Measurements from ENCODE around the gene CARMIL1. TPM values are rescaled to one million over a fixed set of nuclear protein-coding genes. Genes with fewer than 3 reads are reported as not detected.

CARMIL1 gene
- total and polyA plus RNA-seq, 2 of the 8 experiments (the other 6 are each of a cell fraction or from before 2014, with no cell fraction given): 20.3 to 40.4 TPM

GRCh38 chr6:25342802-25343201, 63.6 kb downstream of the CARMIL1 start (continued):
- no peak for TF ChIP-seq NANOG (IDR thresholded peaks at IDR 0.05; ENCODE audit: insufficient read depth, low read depth, low read length, poor library complexity, severe bottlenecking)
- no peak for TF ChIP-seq SIN3A (conservative IDR thresholded peaks at IDR 0.05 in 1 of 2, IDR thresholded peaks at IDR 0.05 in 1 of 2; ENCODE audit: low read depth in 1 of 2, low read length in 2 of 2)
- no peak for TF ChIP-seq TAF1 (IDR thresholded peaks at IDR 0.05; ENCODE audit: low read depth, low read length)
- TF ChIP-seq CBX8 (IDR thresholded peaks at IDR 0.05; ENCODE audit: borderline replicate concordance, low read depth, low read length): no peak
- no peak for TF ChIP-seq KDM1A (IDR thresholded peaks at IDR 0.05; ENCODE audit: borderline replicate concordance, low read length)

Data from H1 (cell line).